AG09309 (cell line): ENCODE results near the gene APP.
A peak's percentile ranks its signal among the peaks of the same experiment; 100 is the strongest.

Experiments
- DNase-seq: peaks from one replicate; pipeline ENCODE4 v3.0.0-alpha.2; 2010; ENCODE audit warnings: low read depth
- H3K4me3 ChIP-seq: 2 replicates; pipeline ENCODE4 v1.5.1; 2011; ENCODE audit warnings: mild to moderate bottlenecking, low read depth, low read length, moderate library complexity; ENCODE audit not compliant: control insufficient read depth
- CTCF ChIP-seq: IDR thresholded peaks from 2 replicates; pipeline ENCODE4 v1.5.1; 2011; ENCODE audit warnings: mild to moderate bottlenecking, low read depth, low read length, inconsistent platforms; ENCODE audit not compliant: insufficient read depth, control insufficient read depth; ENCODE audit errors: missing control alignments

The APP gene

GRCh38 chr21:25897383-25897782, 273.2 kb downstream of the APP start:
- no peak for TF ChIP-seq CTCF
- no peak overlapping the region for H3K4me3 ChIP-seq
- DNase-seq: no peak

GRCh38 chr21:25896501-25897056, 274.0 kb downstream of the APP start:
- no peak for TF ChIP-seq CTCF
- H3K4me3 ChIP-seq: no peak overlapping the region
- no peak for DNase-seq

GRCh38 chr21:25895565-25896205, 274.9 kb downstream of the APP start:
- H3K4me3 ChIP-seq: no peak overlapping the region
- peak; percentile 4 for DNase-seq
- TF ChIP-seq CTCF: peak; percentile 56

GRCh38 chr21:25893191-25893590, 277.4 kb downstream of the APP start:
- DNase-seq: no peak
- no peak overlapping the region for H3K4me3 ChIP-seq

GRCh38 chr21:25891596-25891995, 279.0 kb downstream of the APP start:
- DNase-seq: no peak
- TF ChIP-seq CTCF: no peak

More at GRCh38 chr21:25893191-25893590, 277.4 kb downstream of the APP start:
- TF ChIP-seq CTCF: no peak

GRCh38 chr21:25890001-25890400, 280.6 kb downstream of the APP start:
- DNase-seq: no peak
- TF ChIP-seq CTCF: no peak
- no peak overlapping the region for H3K4me3 ChIP-seq

More at GRCh38 chr21:25891596-25891995, 279.0 kb downstream of the APP start:
- H3K4me3 ChIP-seq: no peak overlapping the region
